Measurements from ENCODE around the gene OR5D16. TPM values are rescaled to one million over a fixed set of nuclear protein-coding genes. Genes with fewer than 3 reads are reported as not detected.
"Not testable (repeated sequence)": the region's sequence is repeated elsewhere in the genome, so short reads cannot be mapped to it uniquely, and the experiment has no call there.

The OR5D16 gene
- not detected for total RNA-seq

- DNase-seq (ENCODE audit: low spot score): no peak
Measured at GRCh38 chr11:55838452-55838851, at the start of gene OR5D16. OR5D16 (plus strand) TSS chr11:55838752; CDS start chr11:55838752, 0 bp downstream.

GRCh38 chr11:55791606-55792005, 46.9 kb upstream of the OR5D16 start:
- DNase-seq (ENCODE audit: low spot score): no peak

DNA sequence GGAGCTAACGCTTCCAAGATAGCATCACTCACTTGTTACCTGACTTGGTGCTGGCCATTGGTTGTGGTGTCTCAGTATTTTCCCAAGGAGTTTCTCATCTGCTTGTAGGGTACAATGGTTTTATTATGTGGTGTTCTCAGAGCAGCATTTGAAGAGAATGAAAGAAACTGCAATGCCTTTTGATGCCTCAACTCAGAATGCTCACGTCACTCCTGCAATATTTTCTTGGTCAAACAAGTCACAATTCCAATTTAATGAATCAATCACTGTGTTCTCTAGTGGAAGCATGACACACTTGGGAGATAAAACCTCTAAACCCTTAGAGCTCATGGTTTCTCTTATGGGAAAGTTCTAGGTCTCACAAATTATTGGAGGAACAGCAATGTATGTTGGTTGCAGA, 45.2 kb upstream of the OR5D16 start:
- DNase-seq (ENCODE audit: low spot score): no peak

DNA sequence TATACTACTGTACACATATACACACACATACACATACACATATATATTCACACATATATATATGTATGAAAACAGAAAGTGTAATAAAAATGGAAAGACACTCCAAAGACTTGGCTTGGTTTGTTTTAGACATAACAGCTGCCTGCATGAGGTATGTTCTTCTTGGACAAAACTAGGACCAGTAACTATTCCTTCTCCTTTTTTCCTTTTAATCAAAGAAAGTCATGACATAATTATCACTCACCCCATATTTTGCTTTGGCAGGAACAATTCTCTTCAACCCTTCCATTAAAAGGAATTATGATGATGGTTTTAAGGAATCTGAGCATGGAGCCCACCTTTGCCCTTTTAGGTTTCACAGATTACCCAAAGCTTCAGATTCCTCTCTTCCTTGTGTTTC, 43.3 kb upstream of the OR5D16 start, which contains the start of gene OR5D14:
OR5D14 (plus strand) TSS at position 301 of the 400 bp plus-strand sequence; CDS start at position 301, 0 bp downstream.
- no peak for DNase-seq (ENCODE audit: low spot score)

DNA sequence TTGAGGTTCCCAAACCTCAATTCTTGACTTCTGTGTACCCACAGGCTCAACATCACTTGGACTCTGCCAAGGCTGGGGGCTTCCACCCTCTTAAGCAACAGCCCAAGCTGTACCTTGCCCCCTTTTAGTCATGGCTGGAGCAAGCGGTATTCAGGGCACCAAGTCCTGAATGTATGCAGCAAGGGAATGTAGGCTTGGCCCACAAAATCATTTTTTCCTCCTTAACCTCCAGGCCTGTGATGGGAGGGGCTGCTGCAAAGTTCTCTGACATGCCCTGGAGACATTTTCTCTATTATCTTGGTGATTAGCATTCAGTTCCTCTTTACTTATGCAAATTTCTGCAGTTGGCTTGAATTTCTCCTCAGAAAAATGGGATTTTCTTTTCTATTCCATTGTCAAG, 32.3 kb upstream of the OR5D16 start:
- DNase-seq (ENCODE audit: low spot score): no peak

DNA sequence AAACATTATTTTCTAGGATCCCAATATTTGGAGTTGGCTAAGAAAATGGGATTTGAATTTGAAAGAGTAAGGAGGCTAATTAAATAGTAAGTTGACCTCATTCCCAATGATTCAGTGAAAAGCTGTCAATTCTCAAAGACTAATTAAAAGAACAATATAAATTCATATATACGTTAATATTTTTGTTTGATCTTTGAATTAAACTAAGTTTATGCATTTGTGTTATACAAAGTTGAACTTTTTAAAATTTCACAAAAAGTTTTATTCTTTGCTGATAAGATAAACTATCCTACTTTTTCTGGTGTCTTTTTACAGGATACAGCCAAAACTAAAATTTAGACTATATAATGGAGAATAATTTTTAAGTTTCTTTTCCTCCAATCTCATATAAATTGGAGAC, 27.5 kb upstream of the OR5D16 start, which contains the start of gene OR5L1:
OR5L1 (plus strand) TSS at position 301 of the 400 bp plus-strand sequence. CDS start 100 bp downstream, outside the sequence.
- no peak for DNase-seq (ENCODE audit: low spot score)

GRCh38 chr11:55819330-55819729, 19.2 kb upstream of the OR5D16 start, which contains the start of gene OR5D18:
OR5D18 (plus strand) TSS chr11:55819630; CDS start chr11:55819630, 0 bp downstream.
- DNase-seq (ENCODE audit: low spot score): no peak

GRCh38 chr11:55826919-55827318, 11.6 kb upstream of the OR5D16 start, which contains the start of gene OR5L2:
OR5L2 (plus strand) TSS chr11:55827219; CDS start chr11:55827219, 0 bp downstream.
- no peak for DNase-seq (ENCODE audit: low spot score)

- no peak for DNase-seq (ENCODE audit: low spot score)
Measured at GRCh38 chr11:55847453-55847852, 8.9 kb downstream of the OR5D16 start.

GRCh38 chr11:55849037-55849436, 10.5 kb downstream of the OR5D16 start:
- no peak for DNase-seq (ENCODE audit: low spot score)

- no peak for DNase-seq (ENCODE audit: low spot score)
Measured at GRCh38 chr11:55852141-55852540, 13.6 kb downstream of the OR5D16 start.

DNA sequence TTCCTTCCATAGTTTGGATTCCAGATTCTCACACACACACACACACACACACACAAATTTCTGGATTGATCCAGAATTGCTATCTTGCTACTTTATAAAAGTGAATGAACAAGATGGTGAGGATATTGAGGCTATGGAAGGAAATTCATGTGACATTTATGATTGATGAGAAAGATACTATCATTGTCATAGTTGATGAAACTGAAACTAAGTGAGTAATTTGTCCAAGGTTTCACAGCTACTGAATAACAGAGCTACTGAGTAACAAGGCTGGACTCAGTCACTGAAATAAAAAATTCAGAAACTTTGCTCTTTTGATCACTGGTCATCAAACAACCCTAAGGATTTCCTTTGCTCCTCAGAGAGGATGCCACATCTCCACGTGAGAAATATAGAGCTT, 16.2 kb downstream of the OR5D16 start:
- no peak for DNase-seq (ENCODE audit: low spot score)

GRCh38 chr11:55867354-55867753, 28.8 kb downstream of the OR5D16 start:
- not testable (repeated sequence) for DNase-seq (ENCODE audit: low spot score)

DNA sequence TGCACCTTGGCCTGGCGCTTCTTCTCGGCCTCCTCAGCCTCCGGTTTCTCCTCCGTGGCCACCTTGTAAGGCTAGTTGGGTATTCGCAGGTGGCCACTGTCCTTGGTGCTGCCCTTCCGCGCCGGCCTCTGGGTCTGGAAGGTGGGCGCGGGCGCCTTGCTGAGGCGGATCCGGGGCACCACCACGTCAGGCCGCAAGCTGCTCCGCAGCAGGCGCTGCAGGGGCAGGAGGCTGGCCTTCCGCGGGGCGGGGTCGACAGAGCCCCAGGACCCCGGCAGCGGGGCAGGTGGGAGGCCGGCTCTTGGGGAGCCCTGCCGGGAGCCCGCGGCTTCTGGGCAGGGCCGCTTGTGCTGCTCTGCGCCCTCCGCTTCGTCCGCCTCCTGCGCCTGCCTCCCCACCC, 34.2 kb downstream of the OR5D16 start:
- DNase-seq (ENCODE audit: low spot score): not testable (repeated sequence)

DNA sequence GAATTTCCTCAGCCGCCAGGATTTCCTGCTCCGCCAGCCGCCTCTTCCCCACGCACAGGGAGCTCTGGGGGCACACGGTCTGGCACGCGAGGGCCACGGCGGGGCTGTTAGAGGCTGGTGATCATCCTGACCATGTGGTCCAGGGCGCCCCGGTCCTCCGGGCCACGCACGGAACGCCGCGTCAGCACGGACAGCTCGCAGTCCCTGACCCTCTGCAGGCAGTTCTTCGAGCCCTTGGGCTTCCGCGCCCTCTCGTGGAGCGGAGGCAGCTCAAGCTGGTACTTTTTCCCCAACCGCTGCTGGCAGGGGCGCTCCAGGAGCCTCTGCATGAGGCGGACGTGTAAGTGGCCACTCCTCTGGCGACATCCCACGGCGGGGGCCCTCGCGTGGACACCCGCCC, 34.6 kb downstream of the OR5D16 start:
- peak; percentile 24 for DNase-seq (ENCODE audit: low spot score)

GRCh38 chr11:55882997-55883396, 44.4 kb downstream of the OR5D16 start, which contains the start of gene TRIM51:
TRIM51 (plus strand) TSS chr11:55883297; CDS start chr11:55885429, 2,132 bp downstream.
- DNase-seq (ENCODE audit: low spot score): not testable (repeated sequence)

DNA sequence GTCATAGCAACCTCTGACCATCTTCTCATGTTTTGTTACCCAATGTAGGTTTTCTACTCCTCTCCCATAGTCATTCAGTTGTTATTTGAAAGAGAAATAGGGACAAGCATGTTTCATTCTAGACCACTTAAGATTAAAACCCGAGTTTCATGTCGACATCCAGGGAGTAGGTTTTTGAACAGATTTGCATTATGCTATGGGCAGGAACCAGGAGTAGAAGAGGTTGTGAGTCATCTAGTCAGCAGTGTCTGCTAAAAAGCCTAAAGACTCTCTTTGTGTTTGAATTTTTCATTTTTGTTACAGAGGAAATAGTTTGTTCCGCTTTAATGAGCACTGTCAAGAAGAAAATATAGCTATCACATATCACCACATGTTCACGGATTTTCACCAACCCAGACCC, 46.4 kb downstream of the OR5D16 start:
- not testable (repeated sequence) for DNase-seq (ENCODE audit: low spot score)

GRCh38 chr11:55885481-55885880, 46.9 kb downstream of the OR5D16 start:
- DNase-seq (ENCODE audit: low spot score): not testable (repeated sequence)

Other genes starting within 250 kb of the OR5D16 start
- not detected for gene OR4C11, start 231.1 kb upstream of the OR5D16 start, total RNA-seq
- not detected for gene OR4P4, start 203.6 kb upstream of the OR5D16 start, total RNA-seq
- not detected for gene OR4S2, start 190.4 kb upstream of the OR5D16 start, total RNA-seq
- not detected for gene OR4C6, start 176.6 kb upstream of the OR5D16 start, total RNA-seq
- gene OR5D13, start 65.3 kb upstream of the OR5D16 start, total RNA-seq: not detected
- not detected for gene OR5D14, start 43.2 kb upstream of the OR5D16 start, total RNA-seq
- gene OR5L1, start 27.4 kb upstream of the OR5D16 start, total RNA-seq: not detected
- not detected for gene OR5D18, start 19.1 kb upstream of the OR5D16 start, total RNA-seq
- not detected for gene OR5L2, start 11.5 kb upstream of the OR5D16 start, total RNA-seq
- not detected for gene TRIM51, start 44.5 kb downstream of the OR5D16 start, total RNA-seq
- gene OR5W2, start 75.8 kb downstream of the OR5D16 start, total RNA-seq: not detected
- gene OR5I1, start 97.6 kb downstream of the OR5D16 start, total RNA-seq: not detected
- not detected for gene OR10AG1, start 131.2 kb downstream of the OR5D16 start, total RNA-seq
- gene OR5F1, start 155.9 kb downstream of the OR5D16 start, total RNA-seq: not detected
- gene OR5AS1, start 188.9 kb downstream of the OR5D16 start, total RNA-seq: not detected